K562 (cell line): ENCODE measurements around the gene TTBK1. TPM values are rescaled to one million over a fixed set of nuclear protein-coding genes. Genes with fewer than 3 reads are reported as not detected.

Experiments
- ATAC-seq: fragments of 200-7000 bp; cut with Tn5 transposase; 3 replicates; pipeline ENCODE4 v1.9.1; 2020; ENCODE audit warnings: moderate library complexity
- BruUV-seq: library from RNA; stranded (reverse); fragments of 400-500 nt; replicated peaks from 2 replicates; lab custom pipeline; 2021; lab: Mats Ljungman, UMichigan
- CTCF ChIA-PET: fragments of 300-600 bp; formaldehyde crosslinking; extraction: SDS; loops from one replicate; lab custom pipeline; 2021; ENCODE audit warnings: low intra/inter-chr PET ratio; lab: Yijun Ruan, JAX
- POLR2A ChIA-PET: fragments of 300-600, 350-650 bp; sonication (Branson Sonifier 250); formaldehyde crosslinking; extraction: SDS; loops from one replicate; lab custom pipeline; 2021; ENCODE audit warnings: antibody characterized with exemption, inconsistent platforms; lab: Yijun Ruan, JAX
- DNase-seq, 4 experiments: peaks; one replicate each; pipeline versions ENCODE4 v3.0.0 to v3.0.0-alpha.2; 2011 to 2018; ENCODE audit warnings: low spot score in 3 of 4, mixed read lengths in 3 of 4; ENCODE audit errors: extremely low read depth in 1 of 4
- FAIRE-seq: peaks from 2 replicates; lab custom pipeline; 2011; peaks lifted over from hg19 to GRCh38; lab: Jason Lieb, UNC
- H2AFZ ChIP-seq: 2 replicates; pipeline ENCODE4 v1.6.0; 2011; ENCODE audit warnings: low read depth, low read length, control low read depth, inconsistent platforms
- H3K27ac ChIP-seq: fragments of 200-600 bp; 3 replicates; pipeline ENCODE4 v1.8.0; 2011; ENCODE audit warnings: low read depth, mild to moderate bottlenecking, control low read depth, inconsistent platforms, low read length, moderate library complexity, mixed read lengths; ENCODE audit errors: extremely low read depth
- H3K27me3 ChIP-seq, 2 experiments: fragments of 300-600 bp in 1 of 2; 2 replicates in 1 of 2; 3 replicates in 1 of 2; pipeline versions ENCODE4 v1.6.0 to v1.8.0; 2011; ENCODE audit warnings: inconsistent platforms in 2 of 2, low read length in 2 of 2, mild to moderate bottlenecking in 1 of 2, mixed read lengths in 1 of 2, moderate library complexity in 1 of 2; ENCODE audit not compliant: control insufficient read depth in 2 of 2, insufficient read depth in 2 of 2
- H3K36me3 ChIP-seq: fragments of 300-600 bp; 3 replicates; pipeline ENCODE4 v1.8.0; 2011; ENCODE audit warnings: mild to moderate bottlenecking, low read length, inconsistent platforms; ENCODE audit not compliant: control insufficient read depth, insufficient read depth
- H3K4me1 ChIP-seq, 2 experiments: fragments of 200-600 bp in 1 of 2; replicated peaks in 1 of 2; 2 replicates in 1 of 2; 3 replicates in 1 of 2; pipeline versions ENCODE4 v1.5.1 to v1.8.0; 2011; ENCODE audit warnings: inconsistent platforms in 2 of 2, low read length in 2 of 2, mild to moderate bottlenecking in 1 of 2, mixed read lengths in 1 of 2, moderate library complexity in 1 of 2; ENCODE audit not compliant: control insufficient read depth in 2 of 2, insufficient read depth in 2 of 2
- H3K4me2 ChIP-seq: 2 replicates; pipeline ENCODE4 v1.6.1; 2011; ENCODE audit warnings: low read length, control low read depth, inconsistent platforms, mixed read lengths; ENCODE audit not compliant: insufficient read depth
- H3K4me3 ChIP-seq: fragments of 200-600 bp; sonication (generic), shearing (Covaris generic); 2 replicates; pipeline ENCODE4 v1.5.1; 2016; ENCODE audit warnings: control low read depth, inconsistent platforms
- H3K79me2 ChIP-seq: fragments of 200-600 bp; 3 replicates; pipeline ENCODE4 v1.8.0; 2011; ENCODE audit warnings: low read length, inconsistent platforms; ENCODE audit not compliant: control insufficient read depth, insufficient read depth
- H3K9ac ChIP-seq, 2 experiments: 2 replicates each; pipeline versions ENCODE4 v1.6.0 to v1.6.1; 2011; ENCODE audit warnings: low read depth in 2 of 2, low read length in 2 of 2, control low read depth in 1 of 2, inconsistent platforms in 1 of 2, mild to moderate bottlenecking in 1 of 2, mixed read lengths in 1 of 2; ENCODE audit not compliant: insufficient read depth in 1 of 2
- H3K9me1 ChIP-seq: one replicate; pipeline ENCODE4 v1.6.0; 2011; ENCODE audit warnings: inconsistent platforms, mild to moderate bottlenecking, low read length, moderate library complexity; ENCODE audit not compliant: control insufficient read depth, insufficient read depth
- H3K9me3 ChIP-seq: replicated peaks from 2 replicates; pipeline ENCODE4 v1.5.1; 2011; ENCODE audit warnings: low read depth, low read length, inconsistent platforms; ENCODE audit not compliant: control insufficient read depth, insufficient read depth
- H4K20me1 ChIP-seq: replicated peaks from 2 replicates; pipeline ENCODE4 v1.6.1; 2011; ENCODE audit warnings: low read length, inconsistent platforms, mixed read lengths; ENCODE audit not compliant: control insufficient read depth, insufficient read depth
- KHSRP ChIP-seq: fragments of 450-650 bp; IDR thresholded peaks from 2 replicates; pipeline ENCODE4 v1.6.1; 2017
- SNRNP70 ChIP-seq: fragments of 200-400 bp; formaldehyde crosslinking; optimal IDR thresholded peaks from 2 replicates; pipeline ENCODE3; 2017; ENCODE audit warnings: low read depth, low read length
- TSC22D4 ChIP-seq: fragments of 450-650 bp; IDR thresholded peaks from 2 replicates; pipeline ENCODE4 v1.6.1; 2016; ENCODE audit warnings: missing genetic modification characterization, missing biosample characterization, control low read depth
- ZNF717 ChIP-seq: fragments of 250-450 bp; sonication (Bioruptor Pico); IDR thresholded peaks from 2 replicates; pipeline ENCODE4 v1.5.0; 2021
- WGBS: fragments of 100-300 bp; shearing (Covaris generic); methylation state at CpG from one replicate; pipeline ENCODE4 v1.1.6; 2016; ENCODE audit warnings: low coverage, mixed read lengths; ENCODE audit not compliant: insufficient coverage; ENCODE audit errors: missing lambda C conversion rate; 5-methylcytosine and 5-hydroxymethylcytosine counted together
- in situ Hi-C: fragments of 300-500 bp; cut with MboI; formaldehyde crosslinking; loops from 4 replicates; pipeline ENCODE4 v1.15.0; 2018; ENCODE audit warnings: inconsistent platforms, mixed read lengths
- intact Hi-C: fragments of 100-400 bp; cut with micrococcal nuclease; formaldehyde crosslinking; loops from 2 replicates; pipeline ENCODE4 v1.14.2; 2022
- polyA plus RNA-seq, 8 experiments: library from polyadenylated mRNA; depleted of rRNA in 4 of 8; stranded (reverse) in 5 of 8; unstranded in 3 of 8; fragments of >200 nt; fragmentation: Nextera tagmentation in 2 of 8; fragmentation: Illumina TruSeq in 1 of 8; extraction: Ambion mirVana in 2 of 8; extraction: Trizol in 1 of 8; gene quantifications; 2 replicates each; pipeline versions ENCODE4 v1.2.1 to v1.2.3, GENCODE V29; 2011 to 2014; ENCODE audit warnings: inconsistent platforms in 1 of 8, missing spikeins in 1 of 8
- total RNA-seq, 7 experiments: library from RNA; depleted of rRNA in 6 of 7; stranded (reverse); fragments of >200 nt in 6 of 7; fragmentation: Illumina TruSeq in 2 of 7; extraction: Trizol in 2 of 7; gene quantifications; 2 replicates each; pipeline versions ENCODE4 v1.2.1 to v1.2.3, GENCODE V29; 2011 to 2021; ENCODE audit warnings: low replicate concordance in 1 of 7
- TF ChIP-seq, protein P1 (sequence below), 2 experiments: fragments of 450-650 bp in 1 of 2; sonication (generic) in 1 of 2; formaldehyde crosslinking in 1 of 2; IDR thresholded peaks; 2 replicates each; pipeline versions ENCODE4 v1.7.1 to v1.9.0; 2016 to 2022; ENCODE audit warnings: inconsistent platforms in 1 of 2, mild to moderate bottlenecking in 1 of 2, missing genetic modification reagents in 1 of 2
- TF ChIP-seq, protein P2 (sequence below): IDR thresholded peaks from 2 replicates; pipeline ENCODE4 v1.6.1; 2011; ENCODE audit not compliant: insufficient read length; ENCODE audit errors: extremely low read depth
- TF ChIP-seq, protein P3 (sequence below): fragments of 250-450 bp; sonication (Bioruptor Pico); IDR thresholded peaks from 2 replicates; pipeline ENCODE4 v1.5.0; 2020; ENCODE audit warnings: mild to moderate bottlenecking
- TF ChIP-seq, protein P4 (sequence below): conservative IDR thresholded peaks from 2 replicates; pipeline ENCODE4 v1.6.1; 2011; ENCODE audit warnings: low read depth, mild to moderate bottlenecking, low read length; ENCODE audit not compliant: control insufficient read depth

The TTBK1 gene
- total and polyA plus RNA-seq, 9 of the 15 experiments (the other 6 are each of a cell fraction or from before 2014, with no cell fraction given): not detected

DNA sequence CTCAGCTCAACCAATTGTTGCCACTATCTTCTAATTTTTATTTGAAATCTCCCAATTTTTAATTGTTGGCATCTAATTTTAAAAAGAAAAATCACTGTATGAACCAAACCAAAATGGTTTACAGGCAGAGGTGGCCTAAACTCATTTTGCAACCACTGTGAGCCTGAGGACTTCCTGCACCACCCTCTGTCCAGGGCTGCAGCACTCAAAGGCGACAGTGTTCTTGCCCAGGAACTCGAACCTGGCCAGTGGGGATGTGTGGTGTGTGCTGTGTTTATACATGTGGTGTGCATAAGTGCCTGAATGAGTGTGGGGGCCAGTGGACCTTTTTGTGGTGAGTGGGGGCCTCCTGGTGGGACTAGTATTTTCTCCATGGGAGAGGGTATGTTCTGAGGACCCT, 30.4 kb downstream of the TTBK1 start:
- Histone ChIP-seq H3K27ac (no peak overlapping the region), H3K4me1 (peaks cover 10 to 40% of the 10 kb centered on the region in 2 experiments), H4K20me1 (0 out of 2 replicates have a peak, but pooled peaks cover 6% of the 10 kb centered on the region), H3K9me3 (no peaks in the 10 kb centered on the region), H3K79me2 (no peaks in the 10 kb centered on the region), H2AFZ (no peak overlapping the region), H3K27me3 (peaks cover 25 to 60% of the 10 kb centered on the region in 2 experiments), H3K9ac (no peak overlapping the region), H3K36me3 (no peaks in the 10 kb centered on the region), H3K9me1 (no peaks in the 10 kb centered on the region), H3K4me2 (no peak overlapping the region), H3K4me3 (no peak overlapping the region)
- FAIRE-seq (no peak), DNase-seq (no peak), ATAC-seq (no peak)
- BruUV-seq: no TSS peak
- ChIA-PET CTCF (interaction anchor here (0.7 kb wide), 1 partner anchor 15 kb away, joined by 3 read pairs; no protein-coding TSS in a partner anchor), POLR2A (interaction anchor here (0.5 to 1.2 kb wide), 4 partner anchors 13 to 344 kb away, joined by 3 read pairs; no protein-coding TSS in a partner anchor)
- in situ Hi-C loops: loop anchor here (5.0 kb wide), 1 partner anchor 59 kb away; no protein-coding TSS in a partner anchor
- 0% methylated on average over 2 of the region's 2 CpGs for WGBS
- intact Hi-C loops: no loop called here
- TF ChIP-seq KHSRP: no peak
- TF ChIP-seq, protein P1, sequence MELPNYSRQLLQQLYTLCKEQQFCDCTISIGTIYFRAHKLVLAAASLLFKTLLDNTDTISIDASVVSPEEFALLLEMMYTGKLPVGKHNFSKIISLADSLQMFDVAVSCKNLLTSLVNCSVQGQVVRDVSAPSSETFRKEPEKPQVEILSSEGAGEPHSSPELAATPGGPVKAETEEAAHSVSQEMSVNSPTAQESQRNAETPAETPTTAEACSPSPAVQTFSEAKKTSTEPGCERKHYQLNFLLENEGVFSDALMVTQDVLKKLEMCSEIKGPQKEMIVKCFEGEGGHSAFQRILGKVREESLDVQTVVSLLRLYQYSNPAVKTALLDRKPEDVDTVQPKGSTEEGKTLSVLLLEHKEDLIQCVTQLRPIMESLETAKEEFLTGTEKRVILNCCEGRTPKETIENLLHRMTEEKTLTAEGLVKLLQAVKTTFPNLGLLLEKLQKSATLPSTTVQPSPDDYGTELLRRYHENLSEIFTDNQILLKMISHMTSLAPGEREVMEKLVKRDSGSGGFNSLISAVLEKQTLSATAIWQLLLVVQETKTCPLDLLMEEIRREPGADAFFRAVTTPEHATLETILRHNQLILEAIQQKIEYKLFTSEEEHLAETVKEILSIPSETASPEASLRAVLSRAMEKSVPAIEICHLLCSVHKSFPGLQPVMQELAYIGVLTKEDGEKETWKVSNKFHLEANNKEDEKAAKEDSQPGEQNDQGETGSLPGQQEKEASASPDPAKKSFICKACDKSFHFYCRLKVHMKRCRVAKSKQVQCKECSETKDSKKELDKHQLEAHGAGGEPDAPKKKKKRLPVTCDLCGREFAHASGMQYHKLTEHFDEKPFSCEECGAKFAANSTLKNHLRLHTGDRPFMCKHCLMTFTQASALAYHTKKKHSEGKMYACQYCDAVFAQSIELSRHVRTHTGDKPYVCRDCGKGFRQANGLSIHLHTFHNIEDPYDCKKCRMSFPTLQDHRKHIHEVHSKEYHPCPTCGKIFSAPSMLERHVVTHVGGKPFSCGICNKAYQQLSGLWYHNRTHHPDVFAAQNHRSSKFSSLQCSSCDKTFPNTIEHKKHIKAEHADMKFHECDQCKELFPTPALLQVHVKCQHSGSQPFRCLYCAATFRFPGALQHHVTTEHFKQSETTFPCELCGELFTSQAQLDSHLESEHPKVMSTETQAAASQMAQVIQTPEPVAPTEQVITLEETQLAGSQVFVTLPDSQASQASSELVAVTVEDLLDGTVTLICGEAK (IDR thresholded peaks at IDR 0.05): no peak
- TF ChIP-seq, protein P1 (CRISPR knock-in tag; IDR thresholded peaks at IDR 0.05): no peak
- TF ChIP-seq, protein P2, sequence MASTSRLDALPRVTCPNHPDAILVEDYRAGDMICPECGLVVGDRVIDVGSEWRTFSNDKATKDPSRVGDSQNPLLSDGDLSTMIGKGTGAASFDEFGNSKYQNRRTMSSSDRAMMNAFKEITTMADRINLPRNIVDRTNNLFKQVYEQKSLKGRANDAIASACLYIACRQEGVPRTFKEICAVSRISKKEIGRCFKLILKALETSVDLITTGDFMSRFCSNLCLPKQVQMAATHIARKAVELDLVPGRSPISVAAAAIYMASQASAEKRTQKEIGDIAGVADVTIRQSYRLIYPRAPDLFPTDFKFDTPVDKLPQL: no peak
- TF ChIP-seq TSC22D4 (tag): no peak
- no peak for TF ChIP-seq SNRNP70
- TF ChIP-seq, protein P3, sequence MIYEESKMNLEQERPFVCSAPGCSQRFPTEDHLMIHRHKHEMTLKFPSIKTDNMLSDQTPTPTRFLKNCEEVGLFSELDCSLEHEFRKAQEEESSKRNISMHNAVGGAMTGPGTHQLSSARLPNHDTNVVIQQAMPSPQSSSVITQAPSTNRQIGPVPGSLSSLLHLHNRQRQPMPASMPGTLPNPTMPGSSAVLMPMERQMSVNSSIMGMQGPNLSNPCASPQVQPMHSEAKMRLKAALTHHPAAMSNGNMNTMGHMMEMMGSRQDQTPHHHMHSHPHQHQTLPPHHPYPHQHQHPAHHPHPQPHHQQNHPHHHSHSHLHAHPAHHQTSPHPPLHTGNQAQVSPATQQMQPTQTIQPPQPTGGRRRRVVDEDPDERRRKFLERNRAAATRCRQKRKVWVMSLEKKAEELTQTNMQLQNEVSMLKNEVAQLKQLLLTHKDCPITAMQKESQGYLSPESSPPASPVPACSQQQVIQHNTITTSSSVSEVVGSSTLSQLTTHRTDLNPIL (CRISPR knock-in tag): no peak
- TF ChIP-seq, protein P4, sequence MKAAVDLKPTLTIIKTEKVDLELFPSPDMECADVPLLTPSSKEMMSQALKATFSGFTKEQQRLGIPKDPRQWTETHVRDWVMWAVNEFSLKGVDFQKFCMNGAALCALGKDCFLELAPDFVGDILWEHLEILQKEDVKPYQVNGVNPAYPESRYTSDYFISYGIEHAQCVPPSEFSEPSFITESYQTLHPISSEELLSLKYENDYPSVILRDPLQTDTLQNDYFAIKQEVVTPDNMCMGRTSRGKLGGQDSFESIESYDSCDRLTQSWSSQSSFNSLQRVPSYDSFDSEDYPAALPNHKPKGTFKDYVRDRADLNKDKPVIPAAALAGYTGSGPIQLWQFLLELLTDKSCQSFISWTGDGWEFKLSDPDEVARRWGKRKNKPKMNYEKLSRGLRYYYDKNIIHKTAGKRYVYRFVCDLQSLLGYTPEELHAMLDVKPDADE: no peak
- no peak for TF ChIP-seq ZNF717 (CRISPR knock-in tag)
